HEK293 (cell line): ENCODE data around the gene ZNF350.
A peak's percentile ranks its signal among the peaks of the same experiment; 100 is the strongest.
"Not testable (repeated sequence)": the region's sequence is repeated elsewhere in the genome, so short reads cannot be mapped to it uniquely, and the experiment has no call there.

Experiments
- CTCF ChIA-PET: fragments of 350-600 bp; formaldehyde crosslinking; extraction: SDS; loops from one replicate; lab custom pipeline; 2021; ENCODE audit warnings: antibody characterized with exemption; lab: Yijun Ruan, JAX
- POLR2A ChIA-PET: fragments of 300-600 bp; formaldehyde crosslinking; extraction: SDS; loops from one replicate; lab custom pipeline; 2020; ENCODE audit warnings: antibody characterized with exemption, inconsistent platforms; lab: Yijun Ruan, JAX
- H3K27ac ChIP-seq: fragments of 200-500 bp; sonication (Bioruptor generic); 2 replicates; pipeline ENCODE4 v1.5.1; 2014; ENCODE audit warnings: low read depth, low read length, control low read depth, inconsistent platforms; ENCODE audit errors: extremely low read depth
- H3K36me3 ChIP-seq, 2 experiments: fragments of 200-500 bp in 1 of 2; sonication (Bioruptor generic) in 1 of 2; 1 replicate in 1 of 2; 2 replicates in 1 of 2; pipeline ENCODE4 v1.5.1; 2014 to 2017; ENCODE audit warnings: inconsistent platforms in 2 of 2, low read length in 2 of 2; ENCODE audit not compliant: control insufficient read depth in 2 of 2, insufficient read depth in 1 of 2
- H3K4me1 ChIP-seq: fragments of 200-500 bp; sonication (Bioruptor generic); 2 replicates; pipeline ENCODE4 v1.5.1; 2014; ENCODE audit warnings: mild to moderate bottlenecking, low read length, inconsistent platforms; ENCODE audit not compliant: control insufficient read depth, insufficient read depth
- H3K4me3 ChIP-seq: 2 replicates; pipeline ENCODE4 v1.5.1; 2011; ENCODE audit warnings: low read depth, mild to moderate bottlenecking, control low read depth, low read length, moderate library complexity
- H3K9me3 ChIP-seq: fragments of 200-500 bp; sonication (Bioruptor generic); 2 replicates; pipeline ENCODE4 v1.5.1; 2014; ENCODE audit warnings: low read depth, low read length, inconsistent platforms; ENCODE audit not compliant: control insufficient read depth, insufficient read depth
- SETDB1 ChIP-seq: IDR thresholded peaks from one replicate; pipeline ENCODE4 v1.6.1; 2017; ENCODE audit warnings: mild to moderate bottlenecking, low read length, moderate library complexity, mixed read lengths; ENCODE audit not compliant: insufficient read length
- TRIM28 ChIP-seq: IDR thresholded peaks from 2 replicates; pipeline ENCODE4 v1.6.1; 2011; ENCODE audit warnings: low read length, control low read depth, borderline replicate concordance
- ZNF10 ChIP-seq: fragments of 450-650 bp; formaldehyde crosslinking; IDR thresholded peaks from 2 replicates; pipeline ENCODE4 v1.5.1; 2017; ENCODE audit warnings: missing biosample characterization, missing genetic modification characterization
- ZNF174 ChIP-seq: fragments of 450-650 bp; formaldehyde crosslinking; IDR thresholded peaks from 2 replicates; pipeline ENCODE4 v1.5.0; 2017; ENCODE audit warnings: missing biosample characterization, mild to moderate bottlenecking, missing genetic modification characterization
- ZNF274 ChIP-seq, 2 experiments: fragments of 200-500 bp in 1 of 2; fragments of 450-650 bp in 1 of 2; sonication (Bioruptor generic) in 1 of 2; formaldehyde crosslinking in 1 of 2; IDR thresholded peaks; 2 replicates each; pipeline versions ENCODE4 v1.5.1 to v1.6.1; 2014 to 2016; ENCODE audit warnings: borderline replicate concordance in 1 of 2, inconsistent platforms in 1 of 2, low read length in 1 of 2, missing biosample characterization in 1 of 2, missing genetic modification characterization in 1 of 2
- ZNF302 ChIP-seq: fragments of 450-650 bp; formaldehyde crosslinking; IDR thresholded peaks from 2 replicates; pipeline ENCODE4 v1.5.1; 2016; ENCODE audit warnings: missing biosample characterization, missing genetic modification characterization, low read depth
- ZNF366 ChIP-seq: fragments of 450-650 bp; formaldehyde crosslinking; conservative IDR thresholded peaks from 2 replicates; pipeline ENCODE4 v1.5.1; 2016; ENCODE audit warnings: missing biosample characterization, missing genetic modification characterization
- ZNF510 ChIP-seq: fragments of 450-650 bp; formaldehyde crosslinking; IDR thresholded peaks from 2 replicates; pipeline ENCODE4 v1.5.1; 2018; ENCODE audit warnings: mild to moderate bottlenecking, missing genetic modification characterization, missing biosample characterization; ENCODE audit not compliant: insufficient replicate concordance
- ZNF549 ChIP-seq: fragments of 450-650 bp; IDR thresholded peaks from 2 replicates; pipeline ENCODE4 v1.5.1; 2018; ENCODE audit warnings: missing biosample characterization, missing genetic modification characterization, mild to moderate bottlenecking, inconsistent platforms, moderate library complexity
- ZNF596 ChIP-seq: fragments of 450-650 bp; IDR thresholded peaks from 2 replicates; pipeline ENCODE4 v1.5.0; 2018; ENCODE audit warnings: missing biosample characterization, mild to moderate bottlenecking, missing genetic modification characterization, moderate library complexity
- ZNF626 ChIP-seq: fragments of 450-650 bp; sonication (Bioruptor Pico); formaldehyde crosslinking; IDR thresholded peaks from 2 replicates; pipeline ENCODE4 v1.5.1; 2018; ENCODE audit warnings: missing biosample characterization, missing genetic modification characterization, inconsistent platforms
- ZNF768 ChIP-seq: fragments of 450-650 bp; formaldehyde crosslinking; IDR thresholded peaks from 2 replicates; pipeline ENCODE4 v1.5.1; 2018; ENCODE audit warnings: missing biosample characterization, mild to moderate bottlenecking, missing genetic modification characterization
- TF ChIP-seq, protein P1 (sequence below): fragments of 450-650 bp; formaldehyde crosslinking; IDR thresholded peaks from 2 replicates; pipeline ENCODE4; 2016; ENCODE audit warnings: missing biosample characterization, missing genetic modification characterization
- TF ChIP-seq, protein P2 (sequence below): fragments of 450-650 bp; formaldehyde crosslinking; IDR thresholded peaks from 2 replicates; pipeline ENCODE4 v1.5.1; 2017; ENCODE audit warnings: missing biosample characterization, missing genetic modification characterization

Gene ZNF350

DNA sequence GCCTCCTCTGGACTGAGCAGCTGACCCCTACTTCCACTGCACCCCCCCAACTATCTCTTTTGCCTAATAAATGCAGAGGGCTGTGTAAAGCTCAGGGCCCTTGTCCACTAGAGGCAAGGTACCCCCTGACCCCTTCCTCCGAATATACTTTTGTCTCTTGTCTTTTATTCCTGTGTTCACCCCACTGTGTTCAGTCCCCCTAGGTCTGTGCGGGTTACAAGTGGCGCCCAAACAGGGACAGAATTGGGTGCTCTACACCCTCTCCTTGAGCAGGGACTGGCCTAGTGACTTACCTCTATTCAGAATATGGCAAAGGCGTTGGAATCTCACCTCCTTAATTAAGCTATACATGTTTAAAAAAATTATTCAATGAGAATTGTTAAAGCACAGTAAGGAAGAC lies 15.0 kb downstream of the ZNF350 start:
- CTCF ChIA-PET = no interaction called here
- Histone ChIP-seq H3K4me1 (no peaks in the 10 kb centered on the region), H3K27ac (no peak overlapping the region), H3K9me3 (peaks cover 4% of the 10 kb centered on the region; the same call in 1 of the 2 replicates), H3K4me3 (no peak overlapping the region), H3K36me3 (peaks cover 46 to 72% of the 10 kb centered on the region in 2 experiments)
- POLR2A ChIA-PET = no interaction called here
- TF ChIP-seq ZNF626 (tag by site-specific recombination) (peak; percentile 77), ZNF10 (tag by site-specific recombination) (no peak), TRIM28 (peak; percentile 88; the same call in 1 of the 2 replicates), SETDB1 (peak; percentile 80), ZNF510 (peak; percentile 39)
- TF ChIP-seq, protein P1, sequence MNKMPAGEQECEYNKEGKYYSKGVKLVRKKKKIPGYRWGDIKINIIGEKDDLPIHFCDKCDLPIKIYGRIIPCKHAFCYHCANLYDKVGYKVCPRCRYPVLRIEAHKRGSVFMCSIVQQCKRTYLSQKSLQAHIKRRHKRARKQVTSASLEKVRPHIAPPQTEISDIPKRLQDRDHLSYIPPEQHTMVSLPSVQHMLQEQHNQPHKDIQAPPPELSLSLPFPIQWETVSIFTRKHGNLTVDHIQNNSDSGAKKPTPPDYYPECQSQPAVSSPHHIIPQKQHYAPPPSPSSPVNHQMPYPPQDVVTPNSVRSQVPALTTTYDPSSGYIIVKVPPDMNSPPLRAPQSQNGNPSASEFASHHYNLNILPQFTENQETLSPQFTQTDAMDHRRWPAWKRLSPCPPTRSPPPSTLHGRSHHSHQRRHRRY (tag by site-specific recombination) = no peak

DNA sequence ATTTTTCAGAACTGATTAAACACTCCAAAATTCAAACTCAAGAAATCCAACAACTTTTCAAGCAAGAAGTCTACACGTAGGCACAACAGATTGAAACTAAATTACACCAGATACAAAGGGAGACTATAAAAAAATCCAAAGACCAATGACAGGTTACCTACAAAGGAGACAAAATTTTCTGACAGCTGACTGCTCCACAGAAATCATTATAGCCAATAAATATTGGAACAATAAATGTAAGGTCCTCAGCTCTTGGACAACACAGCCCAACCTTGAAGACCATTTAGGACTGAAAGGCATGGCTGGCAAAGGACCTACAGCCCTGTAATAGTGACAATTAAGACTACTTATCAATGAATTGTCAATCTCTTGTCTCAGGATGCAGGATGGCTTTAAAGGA lies 15.9 kb downstream of the ZNF350 start:
- Histone ChIP-seq H3K36me3 (peaks cover 55 to 81% of the 10 kb centered on the region in 2 experiments), H3K27ac (no peak overlapping the region), H3K4me3 (no peak overlapping the region), H3K9me3 (peaks cover 4% of the 10 kb centered on the region; the same call in 1 of the 2 replicates), H3K4me1 (no peaks in the 10 kb centered on the region)
- ChIA-PET POLR2A (no interaction called here), CTCF (no interaction called here)
- TF ChIP-seq ZNF366 (tag by site-specific recombination) = no peak
- TF ChIP-seq ZNF549 = no peak
- TF ChIP-seq ZNF174 = no peak
- no peak for TF ChIP-seq ZNF274 (IDR thresholded peaks at IDR 0.05; ENCODE audit: low read length)
- TF ChIP-seq ZNF274 (tag by site-specific recombination; IDR thresholded peaks at IDR 0.05; ENCODE audit: borderline replicate concordance) = no peak
- TF ChIP-seq, protein P2, sequence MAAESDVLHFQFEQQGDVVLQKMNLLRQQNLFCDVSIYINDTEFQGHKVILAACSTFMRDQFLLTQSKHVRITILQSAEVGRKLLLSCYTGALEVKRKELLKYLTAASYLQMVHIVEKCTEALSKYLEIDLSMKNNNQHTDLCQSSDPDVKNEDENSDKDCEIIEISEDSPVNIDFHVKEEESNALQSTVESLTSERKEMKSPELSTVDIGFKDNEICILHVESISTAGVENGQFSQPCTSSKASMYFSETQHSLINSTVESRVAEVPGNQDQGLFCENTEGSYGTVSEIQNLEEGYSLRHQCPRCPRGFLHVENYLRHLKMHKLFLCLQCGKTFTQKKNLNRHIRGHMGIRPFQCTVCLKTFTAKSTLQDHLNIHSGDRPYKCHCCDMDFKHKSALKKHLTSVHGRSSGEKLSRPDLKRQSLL (tag by site-specific recombination) = no peak
- TF ChIP-seq ZNF768 (tag by site-specific recombination) = no peak

DNA sequence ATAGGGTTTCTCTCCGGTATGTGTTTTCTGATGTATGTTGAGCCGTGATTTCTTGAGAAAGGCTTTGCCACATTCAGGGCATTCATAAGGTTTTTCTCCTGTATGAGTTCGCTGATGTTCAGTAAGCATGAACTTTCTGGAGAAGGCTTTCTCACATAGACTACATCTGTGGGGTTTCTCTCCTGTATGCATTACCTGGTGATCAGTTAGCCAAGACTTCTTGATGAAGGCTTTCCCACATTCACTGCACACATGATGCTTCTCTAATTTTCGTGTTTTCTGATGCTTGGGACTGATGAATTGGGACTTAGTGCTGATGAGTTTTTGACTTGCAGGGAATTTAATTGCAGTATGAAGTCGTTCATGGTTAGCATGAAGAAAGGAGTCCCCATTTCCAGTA lies 21.1 kb downstream of the ZNF350 start:
- ChIA-PET CTCF (no interaction called here), POLR2A (no interaction called here)
- Histone ChIP-seq H3K36me3 (peaks cover 32 to 53% of the 10 kb centered on the region in 2 experiments), H3K4me3 (no peak overlapping the region), H3K9me3 (no peaks in the 10 kb centered on the region; the same call in 1 of the 2 replicates), H3K4me1 (no peaks in the 10 kb centered on the region), H3K27ac (no peak overlapping the region)
- TF ChIP-seq ZNF596 (no peak), ZNF302 (tag by site-specific recombination) (no peak)

DNA sequence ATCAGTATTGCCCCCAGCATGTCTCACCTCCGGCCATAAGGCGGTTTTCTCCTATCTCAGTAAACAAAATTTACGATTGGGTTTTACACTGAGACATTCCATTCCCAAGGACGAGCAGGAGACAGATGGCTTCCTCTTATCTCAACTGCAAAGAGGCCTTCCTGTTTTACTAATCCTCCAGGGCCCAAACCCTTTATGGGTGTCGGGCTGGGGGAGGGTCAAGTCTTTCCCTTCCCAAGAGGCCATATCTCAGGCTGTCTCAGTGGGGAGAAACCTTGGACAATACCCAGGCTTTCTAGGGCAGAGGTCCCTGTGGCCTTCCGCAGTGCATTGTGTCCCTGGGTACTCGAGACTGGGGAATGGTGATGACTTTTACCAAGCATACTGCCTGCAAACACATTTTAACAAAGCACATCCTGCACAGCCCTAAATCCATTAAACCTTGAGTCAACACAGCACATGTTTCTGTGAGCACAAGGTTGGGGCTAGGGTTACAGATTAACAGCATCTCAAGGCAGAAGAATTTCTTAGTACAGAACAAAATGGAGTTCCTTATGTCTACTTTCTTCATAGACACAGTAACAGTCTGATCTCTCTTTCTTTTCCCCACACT lies 25.9 kb downstream of the ZNF350 start:
- H3K9me3 ChIP-seq, H3K27ac ChIP-seq, POLR2A ChIA-PET, CTCF ChIA-PET, H3K4me1 ChIP-seq, H3K4me3 ChIP-seq: not testable (repeated sequence)
- peaks cover 6 to 14% of the 10 kb centered on the region in 2 experiments; a peak in 2 of 3 replicates for H3K36me3 ChIP-seq
